ENCODE results near the gene KEAP1. TPM values are rescaled to one million over a fixed set of nuclear protein-coding genes. Genes with fewer than 3 reads are reported as not detected.
"Not testable (repeated sequence)": the region's sequence is repeated elsewhere in the genome, so short reads cannot be mapped to it uniquely, and the experiment has no call there.

Gene KEAP1
- total RNA-seq, 2 experiments from 2014 or later: 68.0 to 71.0 TPM

GRCh38 chr19:10478903-10479384 is 24.2 kb downstream of the KEAP1 start:
- Mint-ChIP-seq H3K4me1 (ENCODE audit: low read depth) (peaks cover 8% of the 10 kb centered on the region), H3K4me3 (peak overlapping the region; percentile 35), H3K36me3 (no peaks in the 10 kb centered on the region), H3K27ac (no peak overlapping the region), H3K9me3 (no peaks in the 10 kb centered on the region), H3K27me3 (no peaks in the 10 kb centered on the region)
- ChIA-PET CTCF (interaction anchor here (0.6 to 2.2 kb wide), 20 partner anchors 11 to 521 kb away, joined by 3 to 8 read pairs (median 4); partner anchors contain the start of gene CDC37), POLR2A (no interaction called here)
- intact Hi-C loops (cut with micrococcal nuclease): loop anchor here (2.0 kb wide), 1 partner anchor 76 kb away; the partner anchor contains the start of gene CDC37
- peak; percentile 93 for DNase-seq

- no peak overlapping the region for H3K27ac Mint-ChIP-seq
- no peaks in the 10 kb centered on the region for H3K36me3 Mint-ChIP-seq
- DNase-seq: no peak
- intact Hi-C loops (cut with micrococcal nuclease): loop anchor here (2.0 kb wide), 1 partner anchor 76 kb away; the partner anchor contains the start of gene CDC37
- no peaks in the 10 kb centered on the region for H3K9me3 Mint-ChIP-seq
- ChIA-PET CTCF (interaction anchor here (0.6 to 2.2 kb wide), 15 partner anchors 16 to 386 kb away, joined by 3 to 8 read pairs (median 4); partner anchors contain the start of gene CDC37), POLR2A (no interaction called here)
- H3K27me3 Mint-ChIP-seq: no peaks in the 10 kb centered on the region
- no peak overlapping the region for H3K4me3 Mint-ChIP-seq
- peaks cover 8% of the 10 kb centered on the region for H3K4me1 Mint-ChIP-seq (ENCODE audit: low read depth)
Measured at GRCh38 chr19:10478476-10478875, 24.7 kb downstream of the KEAP1 start.

DNA sequence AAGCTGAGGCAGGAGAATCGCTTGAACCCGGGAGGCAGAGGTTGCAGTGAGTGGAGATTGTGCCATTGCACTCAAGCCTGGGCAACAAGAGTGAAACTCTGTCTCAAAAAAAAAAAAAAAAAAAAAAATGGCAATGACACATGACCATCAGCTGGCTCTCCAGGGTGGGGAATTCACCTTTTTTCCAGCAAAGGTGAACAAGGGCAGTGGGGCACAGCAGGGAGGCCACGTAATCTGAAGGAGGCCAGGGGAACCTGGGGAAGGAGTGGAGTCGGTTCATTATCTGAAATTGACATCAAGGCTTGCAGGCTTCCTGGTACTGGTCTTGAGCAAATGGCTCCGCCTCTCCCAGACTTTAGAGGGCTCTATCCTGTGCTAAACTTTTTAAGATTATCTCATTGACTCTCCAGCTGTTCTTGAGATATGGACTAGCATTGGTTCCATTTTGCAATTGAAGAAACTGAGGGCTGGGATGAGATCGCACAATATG is 28.1 kb downstream of the KEAP1 start:
- Mint-ChIP-seq H3K27me3 (no peaks in the 10 kb centered on the region), H3K27ac (no peak overlapping the region), H3K9me3 (no peaks in the 10 kb centered on the region), H3K36me3 (no peaks in the 10 kb centered on the region), H3K4me1 (ENCODE audit: low read depth) (peaks cover 8% of the 10 kb centered on the region), H3K4me3 (no peak overlapping the region)
- ChIA-PET POLR2A (no interaction called here), CTCF (interaction anchor here (1.0 to 1.1 kb wide), 2 partner anchors 47 to 59 kb away, joined by 4 read pairs; no protein-coding TSS in a partner anchor)
- DNase-seq: peak; percentile 40
- intact Hi-C loops (cut with micrococcal nuclease): no loop called here

DNA sequence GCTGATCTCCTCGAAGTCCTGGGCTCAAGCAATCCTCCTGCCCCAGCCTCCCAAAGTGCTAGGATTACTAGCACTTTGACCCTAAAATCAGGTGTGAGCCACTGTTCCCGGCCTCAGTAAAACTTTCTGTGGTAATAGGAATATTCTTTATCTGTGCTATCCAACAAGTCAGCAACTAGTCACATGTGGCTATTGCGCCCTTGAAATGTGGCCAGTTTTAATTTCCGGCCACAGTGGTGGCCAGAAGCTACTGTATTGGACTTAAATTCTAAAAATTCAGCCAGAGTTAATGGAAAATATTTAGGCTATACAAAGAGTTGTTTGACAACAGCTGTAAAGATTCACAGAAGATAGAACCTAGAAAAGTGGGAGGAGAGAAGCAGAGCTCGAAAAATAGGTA is 30.0 kb downstream of the KEAP1 start:
- H3K4me1 Mint-ChIP-seq (ENCODE audit: low read depth): no peaks in the 10 kb centered on the region
- CTCF ChIA-PET: interaction anchor here (0.7 to 1.5 kb wide), 3 partner anchors 61 to 80 kb away, joined by 3 read pairs; no protein-coding TSS in a partner anchor
- intact Hi-C loops (cut with micrococcal nuclease): no loop called here
- H3K36me3 Mint-ChIP-seq: no peaks in the 10 kb centered on the region
- POLR2A ChIA-PET: no interaction called here
- no peaks in the 10 kb centered on the region for H3K27me3 Mint-ChIP-seq
- H3K4me3 Mint-ChIP-seq: no peak overlapping the region
- DNase-seq: no peak
- no peak overlapping the region for H3K27ac Mint-ChIP-seq
- H3K9me3 Mint-ChIP-seq: no peaks in the 10 kb centered on the region

- Mint-ChIP-seq H3K4me1 (ENCODE audit: low read depth) (no peaks in the 10 kb centered on the region), H3K4me3 (no peak overlapping the region), H3K9me3 (no peaks in the 10 kb centered on the region), H3K27me3 (no peaks in the 10 kb centered on the region), H3K27ac (no peak overlapping the region), H3K36me3 (no peaks in the 10 kb centered on the region)
- ChIA-PET CTCF (interaction anchor here (0.6 to 1.5 kb wide), 3 partner anchors 60 to 257 kb away, joined by 3 read pairs; no protein-coding TSS in a partner anchor), POLR2A (no interaction called here)
- no peak for DNase-seq
- intact Hi-C loops (cut with micrococcal nuclease): no loop called here
Measured at GRCh38 chr19:10471909-10472308, 31.2 kb downstream of the KEAP1 start.

- CTCF ChIA-PET: interaction anchor here (0.8 kb wide), 1 partner anchor 15 kb away, joined by 3 read pairs; no protein-coding TSS in a partner anchor
- Mint-ChIP-seq H3K9me3 (no peaks in the 10 kb centered on the region), H3K4me1 (ENCODE audit: low read depth) (no peaks in the 10 kb centered on the region), H3K36me3 (no peaks in the 10 kb centered on the region), H3K27me3 (no peaks in the 10 kb centered on the region), H3K4me3 (no peak overlapping the region), H3K27ac (no peak overlapping the region)
- POLR2A ChIA-PET: no interaction called here
- no peak for DNase-seq
- intact Hi-C loops (cut with micrococcal nuclease): no loop called here
Measured at GRCh38 chr19:10468133-10468532, 35.0 kb downstream of the KEAP1 start.

DNA sequence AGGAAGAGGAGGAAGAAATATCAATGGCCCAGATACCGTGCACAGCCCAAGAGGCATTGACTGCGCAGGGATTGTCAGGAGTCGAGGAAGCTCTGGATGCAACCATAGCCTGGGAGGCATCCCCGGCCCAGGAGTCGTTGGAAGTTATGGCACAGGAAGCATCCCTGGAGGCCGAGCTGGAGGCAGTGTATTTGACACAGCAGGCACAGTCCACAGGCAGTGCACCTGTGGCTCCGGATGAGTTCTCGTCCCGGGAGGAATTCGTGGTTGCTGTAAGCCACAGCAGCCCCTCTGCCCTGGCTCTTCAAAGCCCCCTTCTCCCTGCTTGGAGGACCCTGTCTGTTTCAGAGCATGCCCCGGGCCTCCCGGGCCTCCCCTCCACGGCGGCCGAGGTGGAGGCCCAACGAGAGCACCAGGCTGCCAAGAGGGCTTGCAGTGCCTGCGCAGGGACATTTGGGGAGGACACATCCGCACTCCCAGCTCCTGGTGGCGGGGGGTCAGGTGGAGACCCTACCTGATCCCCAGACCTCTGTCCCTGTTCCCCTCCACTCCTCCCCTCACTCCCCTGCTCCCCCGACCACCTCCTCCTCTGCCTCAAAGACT is 36.0 kb downstream of the KEAP1 start:
- no peak overlapping the region for H3K4me3 Mint-ChIP-seq
- intact Hi-C loops (cut with micrococcal nuclease): no loop called here
- no peak overlapping the region for H3K27ac Mint-ChIP-seq
- ChIA-PET CTCF (interaction anchor here (0.8 kb wide), 1 partner anchor 16 kb away, joined by 3 read pairs; no protein-coding TSS in a partner anchor), POLR2A (no interaction called here)
- no peaks in the 10 kb centered on the region for H3K36me3 Mint-ChIP-seq
- no peak for DNase-seq
- H3K4me1 Mint-ChIP-seq (ENCODE audit: low read depth): no peaks in the 10 kb centered on the region
- no peaks in the 10 kb centered on the region for H3K9me3 Mint-ChIP-seq
- H3K27me3 Mint-ChIP-seq: no peaks in the 10 kb centered on the region

GRCh38 chr19:10464456-10464855 is 38.7 kb downstream of the KEAP1 start:
- Mint-ChIP-seq H3K36me3 (no peaks in the 10 kb centered on the region), H3K27ac (no peak overlapping the region), H3K4me1 (ENCODE audit: low read depth) (peaks cover 8% of the 10 kb centered on the region), H3K9me3 (no peaks in the 10 kb centered on the region), H3K27me3 (no peaks in the 10 kb centered on the region), H3K4me3 (no peak overlapping the region)
- CTCF ChIA-PET: no interaction called here
- POLR2A ChIA-PET: no interaction called here
- intact Hi-C loops (cut with micrococcal nuclease): no loop called here
- DNase-seq: no peak

DNA sequence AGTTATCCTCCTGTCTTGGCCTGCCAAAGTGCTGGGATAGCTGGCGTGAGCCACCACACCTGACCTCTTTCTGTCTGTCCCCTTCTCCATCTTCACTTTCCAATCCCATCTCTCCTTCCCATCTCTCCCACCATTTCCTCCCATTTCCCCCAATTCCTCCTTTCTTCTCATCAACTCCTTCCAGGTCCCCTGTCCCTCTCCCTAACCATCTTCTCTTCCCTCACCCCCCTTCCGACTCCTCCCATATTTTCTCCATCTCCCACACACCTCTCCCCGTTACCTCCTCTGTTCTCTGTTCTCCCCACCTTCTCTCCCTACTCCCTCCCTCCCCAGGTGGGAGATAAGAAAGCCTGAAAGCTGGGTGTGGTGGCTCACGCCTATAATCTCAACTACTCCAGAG is 40.6 kb downstream of the KEAP1 start:
- Mint-ChIP-seq H3K27ac (no peak overlapping the region), H3K4me3 (no peak overlapping the region), H3K9me3 (no peaks in the 10 kb centered on the region), H3K27me3 (no peaks in the 10 kb centered on the region), H3K36me3 (no peaks in the 10 kb centered on the region), H3K4me1 (ENCODE audit: low read depth) (peaks cover 8% of the 10 kb centered on the region)
- DNase-seq: no peak
- ChIA-PET POLR2A (no interaction called here), CTCF (interaction anchor here (0.7 kb wide), 1 partner anchor 62 kb away, joined by 3 read pairs; no protein-coding TSS in a partner anchor)
- intact Hi-C loops (cut with micrococcal nuclease): no loop called here

GRCh38 chr19:10462042-10462441 is 41.1 kb downstream of the KEAP1 start:
- DNase-seq; POLR2A ChIA-PET; intact Hi-C loops (cut with micrococcal nuclease); H3K4me1 Mint-ChIP-seq (ENCODE audit: low read depth); H3K36me3 Mint-ChIP-seq; H3K27me3 Mint-ChIP-seq; H3K4me3 Mint-ChIP-seq; H3K9me3 Mint-ChIP-seq; H3K27ac Mint-ChIP-seq: not testable (repeated sequence)
- CTCF ChIA-PET: interaction anchor here (0.7 kb wide), 1 partner anchor 62 kb away, joined by 3 read pairs; no protein-coding TSS in a partner anchor

GRCh38 chr19:10461047-10461949 is 41.9 kb downstream of the KEAP1 start:
- peaks cover 8% of the 10 kb centered on the region for H3K4me1 Mint-ChIP-seq (ENCODE audit: low read depth)
- H3K27me3 Mint-ChIP-seq: no peaks in the 10 kb centered on the region
- POLR2A ChIA-PET: no interaction called here

GRCh38 chr19:10460714-10461046 is 42.5 kb downstream of the KEAP1 start:
- intact Hi-C loops (cut with micrococcal nuclease): loop anchor here (1.0 kb wide), 1 partner anchor 52 kb away; no protein-coding TSS in a partner anchor
- POLR2A ChIA-PET: no interaction called here
- H3K4me3 Mint-ChIP-seq: no peak overlapping the region

More at GRCh38 chr19:10461047-10461949, 41.9 kb downstream of the KEAP1 start:
- CTCF ChIA-PET: interaction anchor here (0.5 to 1.0 kb wide), 6 partner anchors 18 to 572 kb away, joined by 3 to 5 read pairs (median 4); partner anchors contain the start of genes CARM1 and CDC37
- Mint-ChIP-seq H3K36me3 (no peaks in the 10 kb centered on the region), H3K27ac (no peak overlapping the region), H3K9me3 (no peaks in the 10 kb centered on the region), H3K4me3 (no peak overlapping the region)
- intact Hi-C loops (cut with micrococcal nuclease): loop anchor here (1.0 kb wide), 1 partner anchor 53 kb away; no protein-coding TSS in a partner anchor
- peak; percentile 97 for DNase-seq

More at GRCh38 chr19:10460714-10461046, 42.5 kb downstream of the KEAP1 start:
- Mint-ChIP-seq H3K36me3 (no peaks in the 10 kb centered on the region), H3K4me1 (ENCODE audit: low read depth) (peaks cover 8% of the 10 kb centered on the region), H3K27me3 (no peaks in the 10 kb centered on the region), H3K27ac (no peak overlapping the region), H3K9me3 (no peaks in the 10 kb centered on the region)
- DNase-seq: no peak
- CTCF ChIA-PET: interaction anchor here (0.8 to 1.0 kb wide), 4 partner anchors 19 to 410 kb away, joined by 3 to 4 read pairs (median 4); partner anchors contain the start of genes CARM1 and CDC37
